Heart left ventricle (tissue), 16 donors: Measurements from ENCODE around the gene BTK. TPM values are rescaled to one million over a fixed set of nuclear protein-coding genes. Genes with fewer than 3 reads are reported as not detected.

Experiments used
- ATAC-seq, 4 donors: fragments of 200-7000 bp; cut with Tn5 transposase; one replicate each; pipeline ENCODE4 v1.9.1; 2020 to 2022; ENCODE audit warnings: moderate library complexity in 4 of 4, mild to moderate bottlenecking in 3 of 4, moderate number of reproducible peaks in 1 of 4
- DNase-seq, 5 donors: peaks; one replicate each; pipeline ENCODE4 v3.0.0-alpha.2; 2020
- H3K27ac ChIP-seq, 12 donors: fragments of 200-600 bp; sonication (generic) in 4 of 12; one replicate each; pipeline versions ENCODE4 v1.5.0 to v1.8.0; 2016 to 2022; ENCODE audit warnings: mild to moderate bottlenecking in 2 of 12
- H3K27me3 ChIP-seq, 9 donors: fragments of 200-600 bp; sonication (generic) in 2 of 9; one replicate each; pipeline versions ENCODE4 v1.5.1 to v1.8.0; 2016 to 2022; ENCODE audit warnings: mild to moderate bottlenecking in 3 of 9
- H3K36me3 ChIP-seq, 9 donors: fragments of 200-600 bp; sonication (generic) in 2 of 9; one replicate each; pipeline versions ENCODE4 v1.5.0 to v1.8.0; 2018 to 2022; ENCODE audit warnings: mild to moderate bottlenecking in 2 of 9
- H3K4me1 ChIP-seq, 12 donors: fragments of 200-600 bp; sonication (generic) in 4 of 12; one replicate each; pipeline versions ENCODE4 v1.5.0 to v1.8.0; 2016 to 2022; ENCODE audit warnings: mild to moderate bottlenecking in 3 of 12
- H3K4me3 ChIP-seq, 12 donors: fragments of 200-600 bp; sonication (generic) in 4 of 12; one replicate each; pipeline versions ENCODE4 v1.5.0 to v1.8.0; 2017 to 2022; ENCODE audit warnings: mild to moderate bottlenecking in 9 of 12, moderate library complexity in 4 of 12
- H3K9me3 ChIP-seq, 12 donors: fragments of 200-600 bp; sonication (generic) in 4 of 12; one replicate each; pipeline versions ENCODE4 v1.5.0 to v1.8.0; 2016 to 2022; ENCODE audit warnings: mild to moderate bottlenecking in 1 of 12
- POLR2A ChIP-seq, 2 donors: fragments of 450-650 bp; IDR thresholded peaks; one replicate each; pipeline ENCODE4 v1.6.1; 2017; ENCODE audit warnings: antibody characterized with exemption in 2 of 2, mild to moderate bottlenecking in 2 of 2, moderate library complexity in 2 of 2
- WGBS, 4 donors: extraction: QIAGEN DNeasy Blood & Tissue Kit in 2 of 4; methylation state at CpG; one replicate each; pipeline versions ENCODE4 v1.1.5 to v1.1.7; 2013 to 2018; 5-methylcytosine and 5-hydroxymethylcytosine counted together
- intact Hi-C, 10 donors: fragments of 100-400 bp; cut with DNase I; formaldehyde crosslinking; loops; one replicate each; pipeline versions ENCODE4 v1.11.1 to v1.14.2; 2022
- polyA plus RNA-seq, 2 donors: library from polyadenylated mRNA; stranded (reverse); fragments of 200-250 nt; gene quantifications; one replicate each; pipeline ENCODE4 v1.2.3, GENCODE V29; 2013
- total RNA-seq, 9 donors: library from RNA; depleted of rRNA in 2 of 9; stranded (reverse); fragments of >200 nt in 2 of 9; fragmentation: NEBNext Ultra II Directional in 3 of 9; extraction: Animal tissue kit (Norgen Biotek cat#: 25700) in 3 of 9; gene quantifications; one replicate each; pipeline versions ENCODE4 v1.1.0 to v1.2.4, GENCODE V29; 2016 to 2023
- TF ChIP-seq, protein P1 (sequence below), 12 donors: fragments of 200-600 bp; sonication (generic) in 4 of 12; IDR thresholded peaks; one replicate each; pipeline versions ENCODE4 v1.5.0 to v1.8.0; 2018 to 2022; ENCODE audit warnings: antibody characterized with exemption in 12 of 12, mild to moderate bottlenecking in 5 of 12
- donor health status: ischemic (EF 13 %, LVEDD 7.1; RV severe dilation, severe dysfunction).
- donor health status: healthy with polysubstance abuse.
- donor health status: DM: no; HTN: yes; CAD: no.
- donor health status: DM: no; HTN: no; CAD: no.
- donor health status: ischemic (EF 25% LVEDD 6.9; RV normal size, moderate dysfunction).
- donor health status: ischemic (EF 25% LVEDD 5.7; RV mildly dilated, moderate dysfunction).
- donor health status: healthy.
- donor health status: DM: yes; HTN: yes; CAD: no.
- donor health status: ischemic (EF 35%, LVEDD 5.7; RV mildly dilated, moderate dysfunction).
- donor health status: nonischemic (EF 11% LVEDD 7.7; RV severe dilation, severe dysfunction).
- donor health status: DM: yes; HTN: yes; CAD: no.
- donor health status: PGD.
- donor health status: ischemic (EF 29% LVEDD 5.4; RV normal size, mild dysfunction).
- donor health status: nonischemic (EF 23%, LVEDD 6.1; RV moderate dilation, normal function).

BTK gene
- total and polyA plus RNA-seq, 11 donors = 0.25 to 18.8 (median 1.5) TPM

DNA sequence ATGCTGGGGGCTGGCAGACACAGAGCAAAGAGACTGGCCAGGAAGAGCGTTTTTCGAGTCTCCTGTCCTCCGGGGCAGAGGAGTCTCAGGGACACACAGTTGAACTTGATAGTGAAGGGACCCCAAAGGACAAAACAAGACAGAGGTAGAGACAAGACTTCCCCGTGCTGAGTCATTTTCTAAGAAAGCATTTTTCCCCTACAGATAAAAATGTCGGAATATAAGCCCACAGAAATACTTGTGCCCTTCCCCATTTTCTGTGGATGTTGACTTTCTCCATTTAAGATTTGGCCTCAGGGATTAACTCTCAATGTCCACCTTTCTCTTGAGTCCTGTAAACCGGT lies 523 bp upstream of the BTK start:
- ATAC-seq (no peak), DNase-seq (no peak)
- Histone ChIP-seq H3K4me3 (no peak overlapping the region), H3K27ac (peak overlapping the region in 1 of 12 donors; percentile 74), H3K9me3 (no peaks in the 10 kb centered on the region), H3K36me3 (no peaks in the 10 kb centered on the region), H3K27me3 (no peaks in the 10 kb centered on the region), H3K4me1 (peaks cover 0 to under 1% (median 0%) of the 10 kb centered on the region in 12 donors)
- no peak for TF ChIP-seq POLR2A (IDR thresholded peaks at IDR 0.05)
- TF ChIP-seq, protein P1, sequence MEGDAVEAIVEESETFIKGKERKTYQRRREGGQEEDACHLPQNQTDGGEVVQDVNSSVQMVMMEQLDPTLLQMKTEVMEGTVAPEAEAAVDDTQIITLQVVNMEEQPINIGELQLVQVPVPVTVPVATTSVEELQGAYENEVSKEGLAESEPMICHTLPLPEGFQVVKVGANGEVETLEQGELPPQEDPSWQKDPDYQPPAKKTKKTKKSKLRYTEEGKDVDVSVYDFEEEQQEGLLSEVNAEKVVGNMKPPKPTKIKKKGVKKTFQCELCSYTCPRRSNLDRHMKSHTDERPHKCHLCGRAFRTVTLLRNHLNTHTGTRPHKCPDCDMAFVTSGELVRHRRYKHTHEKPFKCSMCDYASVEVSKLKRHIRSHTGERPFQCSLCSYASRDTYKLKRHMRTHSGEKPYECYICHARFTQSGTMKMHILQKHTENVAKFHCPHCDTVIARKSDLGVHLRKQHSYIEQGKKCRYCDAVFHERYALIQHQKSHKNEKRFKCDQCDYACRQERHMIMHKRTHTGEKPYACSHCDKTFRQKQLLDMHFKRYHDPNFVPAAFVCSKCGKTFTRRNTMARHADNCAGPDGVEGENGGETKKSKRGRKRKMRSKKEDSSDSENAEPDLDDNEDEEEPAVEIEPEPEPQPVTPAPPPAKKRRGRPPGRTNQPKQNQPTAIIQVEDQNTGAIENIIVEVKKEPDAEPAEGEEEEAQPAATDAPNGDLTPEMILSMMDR (IDR thresholded peaks at IDR 0.05) = no peak
- 61 to 79% (median 64%) methylated on average over 6 of the region's 6 CpGs for WGBS, 4 donors
- intact Hi-C loops = no loop called here

- peak overlapping the region in 1 of 12 donors; percentile 74 for H3K27ac ChIP-seq
- no peaks in the 10 kb centered on the region for H3K27me3 ChIP-seq
- H3K4me1 ChIP-seq = no peaks in the 10 kb centered on the region
- ATAC-seq (no peak), DNase-seq (no peak)
- intact Hi-C loops = no loop called here
- no peaks in the 10 kb centered on the region for H3K9me3 ChIP-seq
- H3K4me3 ChIP-seq = peak overlapping the region in 3 of 12 donors; percentile 19 to 50 (median 21)
- no peaks in the 10 kb centered on the region for H3K36me3 ChIP-seq
- no peak for TF ChIP-seq POLR2A (IDR thresholded peaks at IDR 0.05)
- TF ChIP-seq, protein P1 (IDR thresholded peaks at IDR 0.05) = no peak
- 75 to 89% (median 81%) methylated on average over 7 of the region's 7 CpGs for WGBS, 4 donors
These were observed 836 bp downstream of the BTK start for GRCh38 chrX:101385026-101385684.

- no peak for DNase-seq
- H3K27ac ChIP-seq = no peak overlapping the region
- ATAC-seq = no peak
- 60 to 71% (median 65%) methylated on average over 4 of the region's 4 CpGs for WGBS, 4 donors
- TF ChIP-seq, protein P1 (IDR thresholded peaks at IDR 0.05) = no peak
- TF ChIP-seq POLR2A (IDR thresholded peaks at IDR 0.05) = no peak
- H3K36me3 ChIP-seq = no peaks in the 10 kb centered on the region
- intact Hi-C loops = no loop called here
- H3K4me1 ChIP-seq = no peaks in the 10 kb centered on the region
- no peaks in the 10 kb centered on the region for H3K9me3 ChIP-seq
- H3K4me3 ChIP-seq = no peak overlapping the region
- H3K27me3 ChIP-seq = peaks cover 0 to 9% (median 0%) of the 10 kb centered on the region in 9 donors
These were observed 2.2 kb downstream of the BTK start for GRCh38 chrX:101383679-101384205.

DNA sequence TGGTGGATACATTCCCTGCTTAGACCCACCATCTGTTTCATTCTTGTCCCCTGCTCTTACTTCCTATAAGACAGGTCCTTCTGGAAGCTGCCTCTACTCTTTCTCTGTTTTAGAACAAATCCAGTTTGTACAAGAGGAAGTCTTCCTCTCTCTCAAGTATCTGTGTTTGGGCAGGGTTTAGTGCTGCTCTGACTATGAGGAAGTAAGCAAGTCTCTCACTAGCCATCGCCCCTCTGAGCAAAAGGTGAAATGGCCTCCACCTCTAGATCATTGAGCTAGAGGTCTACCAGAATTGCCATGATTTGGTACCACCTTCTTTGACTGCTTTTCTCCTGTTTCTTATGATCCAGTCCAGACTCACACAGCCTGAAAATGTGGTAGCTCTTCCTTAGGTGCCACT lies 8.4 kb downstream of the BTK start:
- no peaks in the 10 kb centered on the region for H3K4me1 ChIP-seq
- intact Hi-C loops = no loop called here
- TF ChIP-seq POLR2A (IDR thresholded peaks at IDR 0.05) = no peak
- TF ChIP-seq, protein P1 (IDR thresholded peaks at IDR 0.05) = no peak
- ATAC-seq = no peak
- no peaks in the 10 kb centered on the region for H3K36me3 ChIP-seq
- DNase-seq = no peak
- 60 to 82% (median 73%) methylated on average over 1 of the region's 1 CpG for WGBS, 4 donors
- H3K4me3 ChIP-seq = no peak overlapping the region
- H3K9me3 ChIP-seq = no peaks in the 10 kb centered on the region
- peaks cover 0 to 20% (median 0%) of the 10 kb centered on the region in 9 donors for H3K27me3 ChIP-seq
- no peak overlapping the region for H3K27ac ChIP-seq
